GM12878 (cell line): ENCODE results near the gene WEE2. TPM values are rescaled to one million over a fixed set of nuclear protein-coding genes. Genes with fewer than 3 reads are reported as not detected.

Source experiments
- ATAC-seq: fragments of 200-7000 bp; cut with Tn5 transposase; 3 replicates; pipeline ENCODE4 v1.9.1; 2020; ENCODE audit warnings: mild to moderate bottlenecking, moderate library complexity
- BruUV-seq: library from RNA; stranded (reverse); fragments of 400-500 nt; replicated peaks from 2 replicates; lab custom pipeline; 2021; lab: Mats Ljungman, UMichigan
- CTCF ChIA-PET: fragments of 300-600 bp; sonication (Branson Sonifier 250); formaldehyde crosslinking; extraction: SDS; loops from one replicate; lab custom pipeline; 2021; ENCODE audit warnings: inconsistent platforms; lab: Yijun Ruan, JAX
- POLR2A ChIA-PET: fragments of 350-600 bp; formaldehyde crosslinking; extraction: SDS; loops from one replicate; lab custom pipeline; 2021; ENCODE audit warnings: inconsistent platforms; lab: Charles Lee
- RAD21 ChIA-PET: fragments of 300-600 bp; sonication (Branson Sonifier 250); formaldehyde crosslinking; loops from one replicate; lab custom pipeline; 2023; ENCODE audit warnings: antibody characterized with exemption; ENCODE audit not compliant: unreplicated experiment; lab: Charles Lee
- SMC1A ChIA-PET: fragments of 300-600 bp; sonication (Branson Sonifier 250); formaldehyde crosslinking; loops from one replicate; lab custom pipeline; 2023; ENCODE audit not compliant: unreplicated experiment, uncharacterized antibody; lab: Charles Lee
- DNase-seq: peaks from one replicate; pipeline ENCODE4 v3.0.0-alpha.2; 2011; ENCODE audit warnings: low read depth, low spot score
- FAIRE-seq: peaks from 3 replicates; lab custom pipeline; 2011; peaks lifted over from hg19 to GRCh38; lab: Jason Lieb, UNC
- H2AFZ ChIP-seq: 2 replicates; pipeline ENCODE4 v1.6.0; 2011; ENCODE audit warnings: low read depth, low read length, control low read depth; ENCODE audit not compliant: control insufficient read depth
- H3K27ac ChIP-seq: 2 replicates; pipeline ENCODE4 v1.5.1; 2011; ENCODE audit warnings: control low read depth; ENCODE audit not compliant: control insufficient read depth, insufficient read depth
- H3K27me3 ChIP-seq, 2 experiments: replicated peaks in 1 of 2; 2 replicates each; pipeline versions ENCODE4 v1.6.0 to v1.6.1; 2011; ENCODE audit warnings: low read length in 1 of 2; ENCODE audit not compliant: control insufficient read depth in 2 of 2, insufficient read depth in 2 of 2
- H3K36me3 ChIP-seq, 2 experiments: 2 replicates each; pipeline ENCODE4 v1.5.1; 2011; ENCODE audit warnings: low read length in 1 of 2; ENCODE audit not compliant: control insufficient read depth in 2 of 2, insufficient read depth in 2 of 2
- H3K4me1 ChIP-seq: 2 replicates; pipeline ENCODE4 v1.6.1; 2011; ENCODE audit warnings: mild to moderate bottlenecking, low read length, moderate library complexity, mixed read lengths; ENCODE audit not compliant: control insufficient read depth, insufficient read depth
- H3K4me2 ChIP-seq: 2 replicates; pipeline ENCODE4 v1.6.0; 2011; ENCODE audit warnings: control low read depth; ENCODE audit not compliant: control insufficient read depth, insufficient read depth
- H3K4me3 ChIP-seq: fragments of 200-600 bp; sonication (generic); 2 replicates; pipeline ENCODE4 v1.5.1; 2016
- H3K79me2 ChIP-seq: 2 replicates; pipeline ENCODE4 v1.6.0; 2011; ENCODE audit warnings: low read length; ENCODE audit not compliant: control insufficient read depth, insufficient read depth
- H3K9ac ChIP-seq: 2 replicates; pipeline ENCODE4 v1.8.0; 2011; ENCODE audit warnings: low read length, control low read depth, mixed read lengths; ENCODE audit not compliant: control insufficient read depth, insufficient read depth
- H3K9me3 ChIP-seq: replicated peaks from 3 replicates; pipeline ENCODE4 v1.5.1; 2011; ENCODE audit warnings: mild to moderate bottlenecking, low read length; ENCODE audit not compliant: control insufficient read depth, insufficient read depth
- H4K20me1 ChIP-seq: 2 replicates; pipeline ENCODE4 v1.6.0; 2011; ENCODE audit not compliant: control insufficient read depth, insufficient read depth
- BCL11A ChIP-seq: IDR thresholded peaks from 2 replicates; pipeline ENCODE4 v1.6.1; 2011; ENCODE audit warnings: low read depth, low read length
- BHLHE40 ChIP-seq, 2 experiments: fragments of 450-650 bp in 1 of 2; IDR thresholded peaks; 2 replicates each; pipeline ENCODE4 v1.6.1; 2011 to 2017; ENCODE audit warnings: low read depth in 2 of 2, borderline replicate concordance in 1 of 2, improper control_type of control experiment in 1 of 2, low read length in 1 of 2, mild to moderate bottlenecking in 1 of 2
- BMI1 ChIP-seq: fragments of 450-650 bp; IDR thresholded peaks from 2 replicates; pipeline ENCODE4 v1.6.1; 2016; ENCODE audit warnings: mild to moderate bottlenecking, moderate library complexity, borderline replicate concordance
- CHD1 ChIP-seq: IDR thresholded peaks from 2 replicates; pipeline ENCODE4 v1.6.1; 2012; ENCODE audit warnings: low read depth, low read length, improper control_type of control experiment
- CREM ChIP-seq: IDR thresholded peaks from 2 replicates; pipeline ENCODE4 v1.6.1; 2014; ENCODE audit warnings: antibody characterized with exemption, low read depth
- EZH2 ChIP-seq: IDR thresholded peaks from 2 replicates; pipeline ENCODE4 v1.6.1; 2012; ENCODE audit warnings: low read depth, mild to moderate bottlenecking, control low read depth, inconsistent platforms, low read length, borderline replicate concordance; ENCODE audit not compliant: control insufficient read depth
- MXI1 ChIP-seq: fragments of 150-350 bp; IDR thresholded peaks from 2 replicates; pipeline ENCODE4 v1.6.1; 2011; ENCODE audit warnings: low read depth, mild to moderate bottlenecking, inconsistent platforms, low read length, improper control_type of control experiment
- NR2C1 ChIP-seq: fragments of 450-650 bp; IDR thresholded peaks from 2 replicates; pipeline ENCODE4 v1.6.1; 2017; ENCODE audit warnings: antibody characterized with exemption, mild to moderate bottlenecking, moderate library complexity
- NR2C2 ChIP-seq: IDR thresholded peaks from 2 replicates; pipeline ENCODE4 v1.6.1; 2011; ENCODE audit warnings: borderline replicate concordance, low read depth; ENCODE audit not compliant: control insufficient read depth, insufficient read length
- NR2F1 ChIP-seq: fragments of 450-650 bp; conservative IDR thresholded peaks from 2 replicates; pipeline ENCODE4 v1.6.1; 2017; ENCODE audit warnings: mild to moderate bottlenecking
- POLR2AphosphoS5 ChIP-seq: IDR thresholded peaks from 2 replicates; pipeline ENCODE4 v1.6.1; 2011; ENCODE audit warnings: mild to moderate bottlenecking, low read length, inconsistent platforms
- SPI1 ChIP-seq: IDR thresholded peaks from 2 replicates; pipeline ENCODE4 v1.6.1; 2011; ENCODE audit warnings: low read depth, mild to moderate bottlenecking, low read length, moderate library complexity, borderline replicate concordance; ENCODE audit not compliant: insufficient read depth
- SUZ12 ChIP-seq: fragments of 200-600 bp; sonication (generic); IDR thresholded peaks from one replicate; pipeline ENCODE4 v1.6.1; 2018; ENCODE audit warnings: antibody characterized with exemption, mild to moderate bottlenecking; ENCODE audit not compliant: unreplicated experiment
- TCF12 ChIP-seq: IDR thresholded peaks from 2 replicates; pipeline ENCODE4 v1.6.1; 2011; ENCODE audit warnings: low read depth, mild to moderate bottlenecking, low read length
- WGBS: methylation state at CpG from one replicate; pipeline ENCODE4 v1.1.6; 2016; ENCODE audit warnings: low lambda C conversion rate; ENCODE audit not compliant: insufficient replicate concordance, insufficient coverage; ENCODE audit errors: missing lambda C conversion rate; 5-methylcytosine and 5-hydroxymethylcytosine counted together
- in situ Hi-C: fragments of 300-500 bp; cut with MboI; formaldehyde crosslinking; loops from 9 replicates; pipeline ENCODE4 v1.14.3; 2018; ENCODE audit warnings: mixed read lengths
- intact Hi-C: fragments of 100-400 bp; cut with micrococcal nuclease; formaldehyde crosslinking; loops from one replicate; pipeline ENCODE4 v1.14.2; 2022; ENCODE audit not compliant: unreplicated experiment
- polyA plus RNA-seq, 11 experiments: library from polyadenylated mRNA; depleted of rRNA in 4 of 11; unstranded in 6 of 11; stranded (reverse) in 5 of 11; fragments of >200 nt; fragmentation: Nextera tagmentation in 4 of 11; fragmentation: Illumina TruSeq in 1 of 11; extraction: Ambion mirVana in 4 of 11; extraction: Trizol in 1 of 11; gene quantifications; 1 replicate in 1 of 11; 2 replicates in 10 of 11; pipeline versions ENCODE4 v1.2.1 to v1.2.3, GENCODE V29; 2011 to 2016; ENCODE audit warnings: inconsistent platforms in 2 of 11, missing spikeins in 2 of 11, low read depth in 1 of 11
- total RNA-seq, 4 experiments: library from RNA; depleted of rRNA in 3 of 4; stranded (reverse); fragments of >200 nt in 3 of 4; fragmentation: Illumina TruSeq in 1 of 4; extraction: Trizol in 1 of 4; gene quantifications; 2 replicates each; pipeline versions ENCODE4 v1.2.1 to v1.2.3, GENCODE V29; 2013 to 2021
- TF ChIP-seq, protein P1 (sequence below): fragments of 450-650 bp; formaldehyde crosslinking; IDR thresholded peaks from 2 replicates; pipeline ENCODE4 v1.4.0; 2020; ENCODE audit warnings: mild to moderate bottlenecking, moderate library complexity
- TF ChIP-seq, protein P2 (sequence below): fragments of 150-350 bp; IDR thresholded peaks from 2 replicates; pipeline ENCODE4 v1.6.1; 2014; ENCODE audit warnings: mild to moderate bottlenecking, low read depth, low read length

The WEE2 gene
- total and polyA plus RNA-seq, 10 of the 15 experiments (the other 5 are each of a cell fraction or from before 2014, with no cell fraction given) = 0.02 to 0.03 (median 0.03) TPM; not detected in 7

GRCh38 chr7:141686670-141687069, 21.5 kb upstream of the WEE2 start:
- ChIA-PET CTCF (interaction anchor here (1.3 to 2.0 kb wide), 2 partner anchors 9 to 33 kb away, joined by 5 to 6 read pairs; no protein-coding TSS in a partner anchor), RAD21 (interaction anchor here (1.5 kb wide), 1 partner anchor 22 kb away, joined by 3 read pairs; the partner anchor contains the start of gene WEE2), SMC1A (interaction anchor here (1.1 kb wide), 1 partner anchor 14 kb away, joined by 3 read pairs; no protein-coding TSS in a partner anchor), POLR2A (no interaction called here)
- TF ChIP-seq, protein P1, sequence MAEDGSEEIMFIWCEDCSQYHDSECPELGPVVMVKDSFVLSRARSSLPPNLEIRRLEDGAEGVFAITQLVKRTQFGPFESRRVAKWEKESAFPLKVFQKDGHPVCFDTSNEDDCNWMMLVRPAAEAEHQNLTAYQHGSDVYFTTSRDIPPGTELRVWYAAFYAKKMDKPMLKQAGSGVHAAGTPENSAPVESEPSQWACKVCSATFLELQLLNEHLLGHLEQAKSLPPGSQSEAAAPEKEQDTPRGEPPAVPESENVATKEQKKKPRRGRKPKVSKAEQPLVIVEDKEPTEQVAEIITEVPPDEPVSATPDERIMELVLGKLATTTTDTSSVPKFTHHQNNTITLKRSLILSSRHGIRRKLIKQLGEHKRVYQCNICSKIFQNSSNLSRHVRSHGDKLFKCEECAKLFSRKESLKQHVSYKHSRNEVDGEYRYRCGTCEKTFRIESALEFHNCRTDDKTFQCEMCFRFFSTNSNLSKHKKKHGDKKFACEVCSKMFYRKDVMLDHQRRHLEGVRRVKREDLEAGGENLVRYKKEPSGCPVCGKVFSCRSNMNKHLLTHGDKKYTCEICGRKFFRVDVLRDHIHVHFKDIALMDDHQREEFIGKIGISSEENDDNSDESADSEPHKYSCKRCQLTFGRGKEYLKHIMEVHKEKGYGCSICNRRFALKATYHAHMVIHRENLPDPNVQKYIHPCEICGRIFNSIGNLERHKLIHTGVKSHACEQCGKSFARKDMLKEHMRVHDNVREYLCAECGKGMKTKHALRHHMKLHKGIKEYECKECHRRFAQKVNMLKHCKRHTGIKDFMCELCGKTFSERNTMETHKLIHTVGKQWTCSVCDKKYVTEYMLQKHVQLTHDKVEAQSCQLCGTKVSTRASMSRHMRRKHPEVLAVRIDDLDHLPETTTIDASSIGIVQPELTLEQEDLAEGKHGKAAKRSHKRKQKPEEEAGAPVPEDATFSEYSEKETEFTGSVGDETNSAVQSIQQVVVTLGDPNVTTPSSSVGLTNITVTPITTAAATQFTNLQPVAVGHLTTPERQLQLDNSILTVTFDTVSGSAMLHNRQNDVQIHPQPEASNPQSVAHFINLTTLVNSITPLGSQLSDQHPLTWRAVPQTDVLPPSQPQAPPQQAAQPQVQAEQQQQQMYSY (CRISPR knock-in tag) = no peak
- TF ChIP-seq SPI1 = no peak
- no peak for TF ChIP-seq CHD1
- no peak for TF ChIP-seq NR2C1
- no peak for TF ChIP-seq NR2C2
- no peak for TF ChIP-seq EZH2
- TF ChIP-seq BMI1 = no peak
- no peak for TF ChIP-seq BHLHE40 (IDR thresholded peaks at IDR 0.05; ENCODE audit: borderline replicate concordance in 1 of 2, low read depth in 2 of 2, low read length in 1 of 2)
- TF ChIP-seq TCF12 = no peak
- TF ChIP-seq BCL11A = no peak
- TF ChIP-seq, protein P2, sequence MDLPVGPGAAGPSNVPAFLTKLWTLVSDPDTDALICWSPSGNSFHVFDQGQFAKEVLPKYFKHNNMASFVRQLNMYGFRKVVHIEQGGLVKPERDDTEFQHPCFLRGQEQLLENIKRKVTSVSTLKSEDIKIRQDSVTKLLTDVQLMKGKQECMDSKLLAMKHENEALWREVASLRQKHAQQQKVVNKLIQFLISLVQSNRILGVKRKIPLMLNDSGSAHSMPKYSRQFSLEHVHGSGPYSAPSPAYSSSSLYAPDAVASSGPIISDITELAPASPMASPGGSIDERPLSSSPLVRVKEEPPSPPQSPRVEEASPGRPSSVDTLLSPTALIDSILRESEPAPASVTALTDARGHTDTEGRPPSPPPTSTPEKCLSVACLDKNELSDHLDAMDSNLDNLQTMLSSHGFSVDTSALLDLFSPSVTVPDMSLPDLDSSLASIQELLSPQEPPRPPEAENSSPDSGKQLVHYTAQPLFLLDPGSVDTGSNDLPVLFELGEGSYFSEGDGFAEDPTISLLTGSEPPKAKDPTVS = no peak
- TF ChIP-seq SUZ12 = no peak
- no peak for TF ChIP-seq NR2F1
- TF ChIP-seq POLR2AphosphoS5 = no peak
- no peak for TF ChIP-seq MXI1
- TF ChIP-seq CREM = no peak
- FAIRE-seq = no peak
- DNase-seq = no peak
- no peaks in the 10 kb centered on the region for H3K9me3 ChIP-seq
- intact Hi-C loops (no loop called here), in situ Hi-C loops (no loop called here)
- H3K79me2 ChIP-seq = peaks cover 4% of the 10 kb centered on the region; the same call in 1 of the 2 replicates
- no peak overlapping the region for H3K27ac ChIP-seq
- no peaks in the 10 kb centered on the region for H3K4me1 ChIP-seq
- no peak overlapping the region for H2AFZ ChIP-seq
- H3K36me3 ChIP-seq = peaks cover 7 to 13% of the 10 kb centered on the region in 2 experiments; a peak in 3 of 4 replicates
- 99% methylated on average over 6 of the region's 6 CpGs for WGBS
- H3K27me3 ChIP-seq = no peaks in the 10 kb centered on the region
- H4K20me1 ChIP-seq = no peaks in the 10 kb centered on the region
- no peak for ATAC-seq
- H3K4me3 ChIP-seq = no peak overlapping the region
- no TSS peak for BruUV-seq
- H3K9ac ChIP-seq = no peak overlapping the region
- H3K4me2 ChIP-seq = no peak overlapping the region
